Erythroblast (primary cell): ENCODE measurements around the gene MTMR3.
"Not testable (repeated sequence)": the region's sequence is repeated elsewhere in the genome, so short reads cannot be mapped to it uniquely, and the experiment has no call there.

ENCODE experiments used
- GATA1 ChIP-seq: IDR thresholded peaks from 2 replicates; pipeline ENCODE4 v1.6.1; 2011; ENCODE audit warnings: low read depth, mild to moderate bottlenecking, control low read depth, low read length, moderate library complexity
- POLR2A ChIP-seq: IDR thresholded peaks from 2 replicates; pipeline ENCODE4 v1.6.1; 2011; ENCODE audit warnings: mild to moderate bottlenecking, low read length

DNA sequence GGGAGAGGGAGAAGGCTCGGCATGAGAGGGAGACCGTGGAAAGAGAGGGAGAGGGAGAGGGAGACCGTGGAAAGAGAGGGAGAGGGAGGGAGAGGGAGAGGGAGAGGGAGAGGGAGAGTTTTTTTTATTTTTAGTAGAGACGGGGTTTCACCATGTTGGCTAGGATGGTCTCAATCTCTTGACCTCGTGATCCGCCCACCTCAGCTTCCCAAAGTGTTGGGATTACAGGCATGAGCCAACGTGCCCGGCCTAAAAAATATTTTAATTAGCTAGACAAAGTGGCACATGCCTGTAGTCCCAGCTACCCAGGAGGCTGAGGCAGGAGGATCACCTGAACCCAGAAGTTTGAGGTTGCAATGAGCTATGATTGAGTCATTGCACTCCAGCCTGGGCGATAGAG lies 23.9 kb upstream of the MTMR3 start:
- not testable (repeated sequence) for TF ChIP-seq POLR2A, GATA1
